CD14-positive monocyte (primary cell): ENCODE data around the gene AFG1L. TPM values are rescaled to one million over a fixed set of nuclear protein-coding genes. Genes with fewer than 3 reads are reported as not detected.

Experiments
- DNase-seq, 3 donors: peaks; one replicate each; pipeline ENCODE4 v3.0.0-alpha.2; 2011 to 2022
- H2AFZ ChIP-seq: 2 replicates; pipeline ENCODE4 v1.6.0; 2012; ENCODE audit warnings: mild to moderate bottlenecking, low read depth, low read length, inconsistent platforms; ENCODE audit not compliant: insufficient read depth, poor library complexity, severe bottlenecking
- H3K27ac ChIP-seq, 2 donors: 1 replicate in 1 of 2; 2 replicates in 1 of 2; pipeline ENCODE4 v1.5.1; 2012 to 2013; ENCODE audit warnings: low read length in 2 of 2, control low read depth in 1 of 2, inconsistent platforms in 1 of 2, low read depth in 1 of 2, mild to moderate bottlenecking in 1 of 2
- H3K27me3 ChIP-seq, 2 donors: one replicate each; pipeline versions ENCODE4 v1.6.0 to v1.6.1; 2011 to 2013; ENCODE audit warnings: low read length in 2 of 2; ENCODE audit not compliant: control insufficient read depth in 2 of 2, insufficient read depth in 2 of 2
- H3K36me3 ChIP-seq, 2 donors: replicated peaks in 1 of 2; 1 replicate in 1 of 2; 2 replicates in 1 of 2; pipeline versions ENCODE4 v1.5.1 to v1.6.1; 2012 to 2013; ENCODE audit warnings: low read length in 2 of 2, control low read depth in 1 of 2, inconsistent platforms in 1 of 2, mild to moderate bottlenecking in 1 of 2; ENCODE audit not compliant: insufficient read depth in 2 of 2, control insufficient read depth in 1 of 2
- H3K4me1 ChIP-seq, 2 donors: 1 replicate in 1 of 2; 2 replicates in 1 of 2; pipeline versions ENCODE4 v1.5.1 to v1.6.1; 2012 to 2013; ENCODE audit warnings: low read length in 2 of 2, control low read depth in 1 of 2, inconsistent platforms in 1 of 2, mild to moderate bottlenecking in 1 of 2, moderate library complexity in 1 of 2; ENCODE audit not compliant: insufficient read depth in 2 of 2, control insufficient read depth in 1 of 2
- H3K4me2 ChIP-seq: replicated peaks from 2 replicates; pipeline ENCODE3; 2012; ENCODE audit warnings: low read length, moderate library complexity, mild to moderate bottlenecking; ENCODE audit not compliant: poor library complexity, severe bottlenecking; ENCODE audit errors: extremely low read depth
- H3K4me3 ChIP-seq, 3 experiments: fragments of 200-600 bp in 1 of 3; sonication (generic) in 1 of 3; replicated peaks in 1 of 3; 1 replicate in 2 of 3; 2 replicates in 1 of 3; pipeline ENCODE4 v1.5.1; 2011 to 2013; ENCODE audit warnings: low read length in 3 of 3, mild to moderate bottlenecking in 3 of 3, control low read depth in 2 of 3, low read depth in 2 of 3, inconsistent platforms in 1 of 3, moderate library complexity in 1 of 3
- H3K79me2 ChIP-seq: 2 replicates; pipeline ENCODE4 v1.6.0; 2012; ENCODE audit warnings: mild to moderate bottlenecking, control low read depth, inconsistent platforms, low read length, moderate library complexity; ENCODE audit not compliant: insufficient read depth
- H3K9ac ChIP-seq: 2 replicates; pipeline ENCODE4 v1.6.0; 2017; ENCODE audit warnings: low read length, mild to moderate bottlenecking; ENCODE audit not compliant: insufficient read depth, poor library complexity, severe bottlenecking
- H3K9me3 ChIP-seq, 2 donors: replicated peaks in 1 of 2; 1 replicate in 1 of 2; 2 replicates in 1 of 2; pipeline versions ENCODE4 v1.5.1 to v1.6.1; 2012 to 2013; ENCODE audit warnings: low read length in 2 of 2, control low read depth in 1 of 2; ENCODE audit not compliant: control insufficient read depth in 1 of 2, insufficient read depth in 1 of 2
- H4K20me1 ChIP-seq: 2 replicates; pipeline ENCODE4 v1.6.0; 2012; ENCODE audit warnings: mild to moderate bottlenecking, low read length, control low read depth, moderate library complexity; ENCODE audit not compliant: insufficient read depth
- H3K27ac Mint-ChIP-seq, 7 donors: one replicate each; pipeline ENCODE4 v1.8.0; 2020; ENCODE audit warnings: mild to moderate bottlenecking in 7 of 7, mixed read lengths in 7 of 7, moderate library complexity in 6 of 7, inconsistent platforms in 2 of 7
- H3K27me3 Mint-ChIP-seq, 3 donors: one replicate each; pipeline ENCODE4 v1.8.0; 2021 to 2022; ENCODE audit warnings: low read depth in 3 of 3, mild to moderate bottlenecking in 3 of 3, mixed read lengths in 3 of 3, moderate library complexity in 3 of 3, inconsistent platforms in 1 of 3
- H3K36me3 Mint-ChIP-seq, 2 donors: one replicate each; pipeline ENCODE4 v1.8.0; 2020; ENCODE audit warnings: mixed read lengths in 2 of 2, inconsistent platforms in 1 of 2, mild to moderate bottlenecking in 1 of 2
- H3K4me1 Mint-ChIP-seq: one replicate; pipeline ENCODE4 v1.8.0; 2020; ENCODE audit warnings: mild to moderate bottlenecking, mixed read lengths
- H3K4me3 Mint-ChIP-seq, 2 donors: one replicate each; pipeline ENCODE4 v1.8.0; 2020; ENCODE audit warnings: mild to moderate bottlenecking in 2 of 2, mixed read lengths in 2 of 2, moderate library complexity in 1 of 2
- H3K9me3 Mint-ChIP-seq, 7 donors: one replicate each; pipeline ENCODE4 v1.8.0; 2020 to 2022; ENCODE audit warnings: mixed read lengths in 7 of 7, mild to moderate bottlenecking in 6 of 7, moderate library complexity in 6 of 7, inconsistent platforms in 2 of 7
- WGBS: methylation state at CpG from one replicate; pipeline ENCODE4 v1.1.5; 2013; ENCODE audit warnings: missing lambda C conversion rate; ENCODE audit not compliant: insufficient coverage; 5-methylcytosine and 5-hydroxymethylcytosine counted together
- intact Hi-C, 2 donors: fragments of 100-400 bp; cut with micrococcal nuclease; formaldehyde crosslinking; loops; one replicate each; pipeline versions ENCODE4 v1.15.0 to v1.15.1; 2023
- polyA plus RNA-seq, 3 donors: library from polyadenylated mRNA; depleted of rRNA in 1 of 3; unstranded in 2 of 3; stranded (reverse) in 1 of 3; fragments of 300-500 nt in 2 of 3; fragments of >200 nt in 1 of 3; fragmentation: Illumina TruSeq in 2 of 3; gene quantifications; 1 replicate in 2 of 3; 2 replicates in 1 of 3; pipeline ENCODE4 v1.2.3, GENCODE V29; 2012 to 2021
- TF ChIP-seq, protein P1 (sequence below): fragments of 200-600 bp; IDR thresholded peaks from one replicate; pipeline ENCODE4 v1.8.0; 2022; ENCODE audit warnings: antibody characterized with exemption, mild to moderate bottlenecking

The AFG1L gene
- polyA plus RNA-seq, 3 donors: 0.95 to 2.8 (median 2.7) TPM

DNA sequence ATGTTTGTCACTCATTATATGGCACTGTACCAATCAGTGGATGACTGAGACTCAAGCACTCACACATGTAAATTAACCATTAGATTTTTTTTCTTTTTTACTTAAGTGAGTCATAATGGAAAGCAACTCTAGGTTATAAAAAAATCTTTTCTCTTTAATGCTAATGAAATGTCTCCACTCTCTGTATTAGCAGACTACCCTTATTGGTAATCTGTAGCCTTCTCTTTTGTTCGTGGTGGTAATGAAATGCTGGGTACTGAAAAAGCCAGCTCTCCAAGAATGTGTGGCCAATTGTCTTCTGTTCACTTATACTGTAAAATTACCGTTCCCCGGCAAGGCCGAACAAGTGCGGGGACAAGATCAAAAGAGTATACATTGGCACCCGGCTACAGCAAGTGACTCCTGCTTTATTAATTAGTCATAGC, 69.0 kb downstream of the AFG1L start:
- H3K4me2 ChIP-seq: no peak overlapping the region
- no peak overlapping the region for H3K4me3 Mint-ChIP-seq
- H3K4me3 ChIP-seq: no peak overlapping the region
- H3K36me3 ChIP-seq: no peaks in the 10 kb centered on the region
- H3K9ac ChIP-seq: no peak overlapping the region
- no peak for DNase-seq
- 97% methylated on average over 5 of the region's 6 CpGs for WGBS
- no peaks in the 10 kb centered on the region for H3K27me3 ChIP-seq
- TF ChIP-seq, protein P1, sequence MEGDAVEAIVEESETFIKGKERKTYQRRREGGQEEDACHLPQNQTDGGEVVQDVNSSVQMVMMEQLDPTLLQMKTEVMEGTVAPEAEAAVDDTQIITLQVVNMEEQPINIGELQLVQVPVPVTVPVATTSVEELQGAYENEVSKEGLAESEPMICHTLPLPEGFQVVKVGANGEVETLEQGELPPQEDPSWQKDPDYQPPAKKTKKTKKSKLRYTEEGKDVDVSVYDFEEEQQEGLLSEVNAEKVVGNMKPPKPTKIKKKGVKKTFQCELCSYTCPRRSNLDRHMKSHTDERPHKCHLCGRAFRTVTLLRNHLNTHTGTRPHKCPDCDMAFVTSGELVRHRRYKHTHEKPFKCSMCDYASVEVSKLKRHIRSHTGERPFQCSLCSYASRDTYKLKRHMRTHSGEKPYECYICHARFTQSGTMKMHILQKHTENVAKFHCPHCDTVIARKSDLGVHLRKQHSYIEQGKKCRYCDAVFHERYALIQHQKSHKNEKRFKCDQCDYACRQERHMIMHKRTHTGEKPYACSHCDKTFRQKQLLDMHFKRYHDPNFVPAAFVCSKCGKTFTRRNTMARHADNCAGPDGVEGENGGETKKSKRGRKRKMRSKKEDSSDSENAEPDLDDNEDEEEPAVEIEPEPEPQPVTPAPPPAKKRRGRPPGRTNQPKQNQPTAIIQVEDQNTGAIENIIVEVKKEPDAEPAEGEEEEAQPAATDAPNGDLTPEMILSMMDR: no peak
- H3K4me1 Mint-ChIP-seq: peaks cover 36% of the 10 kb centered on the region
- no peaks in the 10 kb centered on the region for H3K79me2 ChIP-seq
- peaks cover 1 to 12% of the 10 kb centered on the region in 2 donors for H3K36me3 Mint-ChIP-seq
- no peak overlapping the region for H2AFZ ChIP-seq
- H3K9me3 ChIP-seq: no peaks in the 10 kb centered on the region
- no peaks in the 10 kb centered on the region for H3K27me3 Mint-ChIP-seq
- H3K27ac Mint-ChIP-seq: no peak overlapping the region
- peaks cover 21 to 39% of the 10 kb centered on the region in 2 donors for H3K4me1 ChIP-seq
- no peak overlapping the region for H3K27ac ChIP-seq
- H4K20me1 ChIP-seq: no peaks in the 10 kb centered on the region
- intact Hi-C loops: no loop called here
- H3K9me3 Mint-ChIP-seq: no peaks in the 10 kb centered on the region

- peaks cover 21 to 39% of the 10 kb centered on the region in 2 donors for H3K4me1 ChIP-seq
- Mint-ChIP-seq H3K27ac (no peak overlapping the region), H3K36me3 (peaks cover 3 to 9% of the 10 kb centered on the region in 2 donors), H3K4me3 (no peak overlapping the region), H3K27me3 (no peaks in the 10 kb centered on the region), H3K9me3 (no peaks in the 10 kb centered on the region), H3K4me1 (peaks cover 35% of the 10 kb centered on the region)
- no peaks in the 10 kb centered on the region for H4K20me1 ChIP-seq
- intact Hi-C loops: no loop called here
- H3K9me3 ChIP-seq: no peaks in the 10 kb centered on the region
- H3K4me3 ChIP-seq: no peak overlapping the region
- DNase-seq: no peak
- H3K79me2 ChIP-seq: no peaks in the 10 kb centered on the region
- no peak overlapping the region for H2AFZ ChIP-seq
- H3K4me2 ChIP-seq: no peak overlapping the region
- H3K9ac ChIP-seq: no peak overlapping the region
- TF ChIP-seq, protein P1: no peak
- H3K36me3 ChIP-seq: no peaks in the 10 kb centered on the region
- WGBS: 57% methylated on average over 1 of the region's 3 CpGs
- no peaks in the 10 kb centered on the region for H3K27me3 ChIP-seq
- no peak overlapping the region for H3K27ac ChIP-seq
Measured at GRCh38 chr6:108364470-108364869, 69.6 kb downstream of the AFG1L start.
